CD4-positive, alpha-beta T cell treated with Interleukin-17A for 4 hours (primary cell): ENCODE measurements around the gene CEP44.
"Not testable (repeated sequence)": the region's sequence is repeated elsewhere in the genome, so short reads cannot be mapped to it uniquely, and the experiment has no call there.

Source experiments
- DNase-seq: peaks from one replicate; pipeline ENCODE4 v3.0.0-alpha.2; 2020; ENCODE audit warnings: mixed read lengths

CEP44 gene

GRCh38 chr4:174279433-174280155 is 4.1 kb upstream of the CEP44 start:
- DNase-seq: no peak

GRCh38 chr4:174281182-174281737 is 2.5 kb upstream of the CEP44 start:
- no peak for DNase-seq

- no peak for DNase-seq
Measured at GRCh38 chr4:174281901-174282300, 1.8 kb upstream of the CEP44 start.

GRCh38 chr4:174282836-174283506 is 740 bp upstream of the CEP44 start:
- peak; percentile 77 for DNase-seq

GRCh38 chr4:174284487-174284886 is 776 bp downstream of the CEP44 start:
- DNase-seq: no peak

GRCh38 chr4:174286870-174287269 is 3.2 kb downstream of the CEP44 start:
- DNase-seq: no peak

GRCh38 chr4:174292473-174292872 is 8.8 kb downstream of the CEP44 start:
- no peak for DNase-seq

GRCh38 chr4:174294641-174295040 is 10.9 kb downstream of the CEP44 start:
- not testable (repeated sequence) for DNase-seq

- not testable (repeated sequence) for DNase-seq
Measured at GRCh38 chr4:174295142-174295541, 11.4 kb downstream of the CEP44 start.

GRCh38 chr4:174303687-174304086 is 20.0 kb downstream of the CEP44 start:
- no peak for DNase-seq

GRCh38 chr4:174304664-174305063 is 21.0 kb downstream of the CEP44 start:
- no peak for DNase-seq

- DNase-seq: no peak
Measured at GRCh38 chr4:174305961-174306360, 22.2 kb downstream of the CEP44 start.

GRCh38 chr4:174307694-174308093 is 24.0 kb downstream of the CEP44 start:
- DNase-seq: no peak

- DNase-seq: no peak
Measured at GRCh38 chr4:174312993-174313392, 29.3 kb downstream of the CEP44 start.

- no peak for DNase-seq
Measured at GRCh38 chr4:174314274-174314673, 30.6 kb downstream of the CEP44 start.

- DNase-seq: no peak
Measured at GRCh38 chr4:174314770-174315169, 31.1 kb downstream of the CEP44 start.

- DNase-seq: no peak
Measured at GRCh38 chr4:174316546-174316945, 32.8 kb downstream of the CEP44 start.

- DNase-seq: no peak
Measured at GRCh38 chr4:174316954-174317353, 33.2 kb downstream of the CEP44 start.

GRCh38 chr4:174317531-174317930 is 33.8 kb downstream of the CEP44 start:
- DNase-seq: no peak

- no peak for DNase-seq
Measured at GRCh38 chr4:174318829-174319764, 35.4 kb downstream of the CEP44 start.

GRCh38 chr4:174320494-174321199 is 36.9 kb downstream of the CEP44 start:
- no peak for DNase-seq

- DNase-seq: no peak
Measured at GRCh38 chr4:174324236-174324635, 40.5 kb downstream of the CEP44 start.
